EH (cell line): ENCODE data around the gene POLK.
"Not testable (repeated sequence)": the region's sequence is repeated elsewhere in the genome, so short reads cannot be mapped to it uniquely, and the experiment has no call there.

ENCODE experiments used
- DNase-seq: peaks from one replicate; pipeline ENCODE4 v3.0.0-alpha.2; 2015; ENCODE audit warnings: low read depth

POLK gene

DNA sequence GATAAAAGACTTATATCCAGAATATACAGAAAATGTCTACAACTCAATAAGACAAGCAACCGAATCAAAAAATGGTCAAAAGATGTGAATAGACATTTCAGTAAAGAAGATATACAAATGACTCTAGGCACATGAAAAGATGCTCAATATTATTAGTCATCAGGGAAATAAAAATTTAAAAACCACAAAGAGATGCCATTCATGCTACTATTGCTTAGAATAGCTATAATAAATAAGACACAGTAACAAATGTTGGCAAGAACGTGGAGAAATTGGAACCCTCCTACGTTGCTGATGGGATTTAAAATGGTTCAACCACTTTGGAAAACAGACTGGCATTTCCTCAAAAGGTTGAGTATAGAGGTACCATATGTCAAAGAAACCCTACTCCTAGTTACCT lies 39.8 kb downstream of the POLK start:
- DNase-seq: peak; percentile 85

DNA sequence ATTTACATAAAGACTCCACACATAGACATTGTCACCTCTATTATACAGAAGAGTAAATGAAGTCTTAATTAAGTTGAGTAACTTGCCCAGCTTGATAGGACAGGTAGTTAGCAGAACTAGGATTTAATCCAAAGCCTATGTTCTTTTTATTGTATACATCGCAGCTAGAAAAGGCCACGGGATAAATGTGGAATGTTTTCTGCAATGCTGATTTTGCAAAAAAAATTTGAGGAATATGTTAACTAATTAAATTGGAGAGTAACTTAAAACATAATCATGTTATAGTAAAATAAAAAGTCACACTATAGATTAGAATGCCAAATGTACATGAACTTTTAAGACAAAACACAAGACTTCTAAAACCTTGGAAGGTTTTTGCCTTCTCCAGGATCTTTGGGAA lies 41.1 kb downstream of the POLK start:
- no peak for DNase-seq

DNA sequence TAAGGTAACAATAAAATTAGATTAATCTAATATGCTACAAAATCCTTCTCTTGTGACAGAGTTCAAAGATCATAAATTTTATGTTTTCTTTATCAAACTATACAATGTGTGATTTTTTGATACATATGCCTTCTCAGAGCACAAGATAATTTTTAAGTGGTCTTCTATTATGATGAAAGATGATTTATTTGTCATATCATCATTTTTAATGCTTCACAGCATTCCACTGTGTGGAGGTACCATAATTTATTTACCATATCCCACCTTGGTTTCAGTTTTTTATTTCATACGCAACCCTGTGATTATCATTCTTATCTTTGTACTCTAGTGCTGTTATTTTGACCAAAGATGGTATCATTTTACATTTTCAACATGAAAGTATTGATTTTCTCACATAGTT lies 41.7 kb downstream of the POLK start:
- DNase-seq: no peak

DNA sequence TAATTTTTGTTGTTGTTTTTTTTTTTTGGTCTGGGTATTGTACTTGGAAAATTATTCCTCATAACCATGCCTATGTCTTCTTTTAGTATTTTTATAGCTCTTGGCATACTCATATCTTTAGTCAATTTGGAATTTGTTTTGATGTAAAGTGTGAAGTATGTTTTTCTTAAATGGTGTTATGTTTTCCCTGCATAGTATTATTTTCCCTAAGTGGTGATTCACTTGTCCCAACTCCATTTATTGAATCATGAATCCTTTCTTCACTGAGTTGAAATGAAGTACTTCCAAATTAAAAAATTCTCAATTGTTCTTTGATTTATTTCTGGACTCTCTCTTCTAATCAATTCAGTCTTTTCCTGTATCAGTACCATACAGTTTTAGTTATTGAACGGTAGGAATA lies 46.5 kb downstream of the POLK start:
- DNase-seq: peak; percentile 18

DNA sequence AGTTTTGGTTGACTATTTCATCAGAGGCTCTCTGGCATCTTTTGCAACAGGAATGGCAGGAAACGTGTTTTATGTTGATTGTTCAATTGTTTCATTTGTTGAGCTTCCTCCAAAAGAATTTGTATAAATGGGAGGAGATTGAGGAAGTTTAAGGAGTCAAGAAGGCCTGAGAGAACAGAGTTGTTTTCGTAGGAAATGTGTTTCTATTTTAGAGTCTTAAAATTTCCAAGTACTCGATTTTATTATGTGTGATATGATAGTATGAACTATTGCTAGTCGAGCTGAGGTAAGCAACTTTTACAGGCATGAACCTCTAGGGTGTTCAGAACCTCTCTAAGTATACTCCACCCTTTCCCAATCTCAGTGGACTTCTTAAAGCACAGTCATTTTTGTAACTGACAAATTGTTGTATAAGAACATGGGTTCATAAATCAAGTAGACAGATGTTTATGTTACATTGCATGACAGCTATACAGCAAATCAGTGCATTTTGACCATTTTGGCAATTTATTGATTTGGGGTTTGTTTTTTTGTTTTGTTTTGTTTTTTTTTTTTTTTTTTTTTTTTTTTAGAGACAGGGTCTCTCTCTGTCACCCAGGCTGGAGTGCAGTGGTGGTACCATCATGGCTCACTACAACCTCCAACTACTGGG lies 47.4 kb downstream of the POLK start:
- DNase-seq: peak; percentile 40

DNA sequence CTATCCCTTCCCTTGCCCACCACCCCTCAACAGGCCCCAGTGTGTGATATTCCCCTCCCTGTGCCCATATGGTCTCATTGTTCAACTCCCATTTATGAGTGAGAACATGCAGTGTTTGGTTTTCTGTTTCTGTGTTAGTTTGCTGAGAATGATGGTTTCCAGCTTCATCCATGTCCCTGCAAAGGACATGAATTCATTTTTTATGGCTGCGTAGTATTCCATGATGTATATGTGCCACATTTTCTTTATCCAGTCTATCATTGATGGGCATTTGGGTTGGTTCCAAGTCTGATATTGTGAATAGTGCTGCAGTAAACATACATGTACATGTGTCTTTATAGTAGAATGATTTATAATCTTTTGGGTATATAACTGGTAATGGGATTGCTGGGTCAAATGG lies 49.0 kb downstream of the POLK start:
- not testable (repeated sequence) for DNase-seq

DNA sequence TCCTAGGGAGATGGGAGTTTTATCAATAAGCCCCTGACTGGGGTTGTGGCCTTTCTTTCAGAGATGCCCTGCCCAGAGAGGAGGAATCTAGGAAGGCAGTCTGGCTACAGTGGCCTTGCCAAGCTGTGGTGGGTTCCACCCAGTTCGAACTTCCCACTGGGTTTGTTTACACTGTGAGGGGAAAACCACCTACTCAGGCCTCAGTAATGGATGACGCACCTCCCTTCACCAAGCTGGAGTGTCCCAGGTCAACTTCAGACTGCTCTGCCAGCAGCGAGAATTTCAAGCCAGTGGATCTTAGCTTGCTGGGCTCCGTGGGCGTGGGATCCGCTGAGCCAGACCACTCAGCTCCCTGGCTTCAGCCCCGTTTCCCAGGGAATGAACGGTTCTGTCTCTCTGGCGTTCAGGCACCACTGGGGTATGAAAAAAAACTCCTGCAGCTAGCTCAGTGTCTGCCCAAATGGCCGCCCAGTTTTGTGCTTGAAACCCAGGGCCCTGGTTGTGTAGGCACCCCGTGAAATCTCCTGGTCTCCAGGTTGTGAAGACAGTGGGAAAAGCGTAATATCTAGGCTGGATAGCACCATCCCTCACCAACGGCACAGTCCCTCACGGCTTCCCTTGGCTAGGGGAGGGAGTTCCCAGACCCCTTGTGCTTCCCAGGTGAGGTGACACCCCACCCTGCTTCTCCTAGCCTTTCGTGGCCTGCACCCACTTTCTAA lies 54.5 kb downstream of the POLK start:
- peak; percentile 57 for DNase-seq

DNA sequence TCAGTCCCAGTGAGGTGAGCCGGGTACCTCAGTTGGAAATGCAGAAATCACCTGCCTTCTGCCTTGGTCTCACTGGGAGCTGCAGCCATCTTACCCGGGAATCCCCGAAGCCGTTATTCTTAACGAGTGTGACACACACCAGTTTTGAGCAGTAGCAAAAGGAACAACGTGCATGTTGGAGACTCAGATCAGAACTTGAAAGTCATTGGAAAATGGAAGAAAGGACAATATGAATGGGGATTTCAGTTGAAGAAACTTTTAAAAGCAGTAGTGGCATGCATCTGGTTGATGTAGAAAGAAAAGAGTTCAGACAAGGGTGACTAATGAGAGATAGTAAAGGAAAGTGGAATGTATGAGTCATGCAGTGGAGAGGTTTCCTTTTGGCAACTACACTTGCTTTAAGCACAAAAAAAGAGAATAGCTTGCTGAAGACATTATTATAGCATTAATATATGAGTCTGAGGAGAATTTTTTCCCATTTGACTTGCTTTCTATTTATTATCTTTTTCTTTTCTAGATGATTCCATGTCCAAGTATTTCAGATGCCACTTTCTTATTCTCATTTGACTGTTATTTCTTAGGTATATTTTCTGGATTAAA lies 55.1 kb downstream of the POLK start:
- peak; percentile 94 for DNase-seq

DNA sequence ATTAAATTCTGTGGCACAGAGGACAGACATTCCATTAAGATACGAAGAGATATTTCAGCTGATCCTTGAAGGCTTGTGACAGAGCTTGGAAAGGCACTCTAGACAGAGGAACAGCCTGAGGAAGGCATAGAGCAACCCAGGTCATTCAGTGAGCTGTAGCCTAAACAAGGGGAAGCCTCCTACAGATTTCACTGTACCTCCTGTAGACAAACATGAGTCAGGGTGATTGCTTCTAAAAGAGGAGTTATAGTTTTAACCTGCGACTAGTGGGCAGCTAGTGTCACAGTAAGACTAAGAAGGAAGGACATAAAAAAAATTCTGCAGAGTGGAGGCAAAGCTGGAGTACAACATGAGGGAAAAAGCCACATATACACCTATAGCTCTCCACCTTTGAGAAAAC lies 56.0 kb downstream of the POLK start:
- DNase-seq: peak; percentile 62

DNA sequence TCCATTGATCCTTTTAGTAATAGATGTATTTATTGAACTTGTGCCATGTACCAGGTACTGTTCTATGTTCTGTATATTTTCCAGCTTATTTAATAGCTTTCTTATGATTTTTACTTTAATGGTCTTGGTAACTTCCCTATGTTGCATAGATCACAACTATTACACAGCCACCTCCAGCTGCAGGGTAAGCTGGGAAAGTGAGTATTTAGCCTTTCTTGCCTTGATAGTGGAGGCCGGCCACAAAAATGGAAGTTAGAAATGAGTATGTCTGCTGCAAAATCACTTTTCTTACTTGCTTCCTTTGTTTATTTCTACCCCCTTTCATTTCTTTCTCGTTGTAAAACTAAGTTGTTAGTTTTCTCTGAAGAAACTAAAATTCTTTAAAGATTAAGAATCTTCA lies 56.5 kb downstream of the POLK start:
- DNase-seq: no peak

DNA sequence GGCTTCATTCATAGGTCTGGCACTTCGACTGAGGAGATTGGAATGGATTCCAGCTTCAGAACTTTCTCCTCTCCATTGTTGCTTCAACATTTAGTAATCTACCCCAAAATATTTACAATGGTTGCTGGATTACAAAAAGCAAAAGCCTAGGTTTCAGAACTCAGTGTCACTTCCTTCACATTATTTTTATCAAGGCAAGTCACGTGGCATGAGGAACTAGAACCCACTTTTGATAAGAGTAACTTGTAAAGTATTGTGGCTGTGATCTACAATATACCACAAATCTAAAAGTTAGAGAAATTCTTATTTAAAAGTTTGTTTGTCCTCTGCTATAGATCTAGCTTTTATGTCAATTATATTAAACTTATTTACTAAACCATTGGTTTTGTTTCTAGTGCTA lies 59.9 kb downstream of the POLK start:
- no peak for DNase-seq

DNA sequence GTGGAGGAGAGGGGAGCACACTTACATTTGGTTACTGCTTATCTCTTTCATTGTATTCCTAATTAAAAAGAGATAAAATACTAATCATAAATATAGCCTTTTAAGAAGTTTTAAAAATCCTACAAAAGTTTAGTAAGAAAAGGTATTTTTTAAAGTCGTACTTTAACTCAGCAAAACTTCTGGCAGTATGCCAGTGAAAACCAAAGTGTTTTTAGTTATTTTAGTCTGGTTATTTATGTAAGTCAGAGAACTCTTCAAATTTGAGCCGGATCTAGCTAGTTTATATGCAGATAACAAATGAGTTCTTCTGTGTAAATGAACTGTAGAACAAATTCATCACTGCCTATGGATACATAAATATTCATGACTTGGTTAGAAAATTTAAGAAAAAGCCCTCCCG lies 63.1 kb downstream of the POLK start:
- DNase-seq: peak; percentile 4

DNA sequence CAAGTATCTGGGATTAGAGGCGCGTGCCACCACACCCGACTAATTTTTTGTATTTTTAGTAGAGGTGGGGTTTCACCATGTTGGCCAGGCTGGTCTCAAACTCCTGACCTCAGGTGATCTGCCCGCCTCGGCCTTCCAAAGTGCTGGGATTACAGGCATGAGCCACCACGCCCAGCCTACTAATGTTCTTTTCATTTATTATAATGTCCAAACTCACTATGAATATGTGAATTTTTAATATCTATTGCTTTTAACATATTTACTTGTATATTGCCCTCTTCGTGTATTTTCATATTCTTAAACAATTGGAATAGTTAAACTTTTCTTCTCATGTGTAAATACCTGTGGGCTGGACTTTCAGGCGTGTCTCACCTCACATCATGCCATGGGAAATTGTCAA lies 66.6 kb downstream of the POLK start:
- DNase-seq: not testable (repeated sequence)

DNA sequence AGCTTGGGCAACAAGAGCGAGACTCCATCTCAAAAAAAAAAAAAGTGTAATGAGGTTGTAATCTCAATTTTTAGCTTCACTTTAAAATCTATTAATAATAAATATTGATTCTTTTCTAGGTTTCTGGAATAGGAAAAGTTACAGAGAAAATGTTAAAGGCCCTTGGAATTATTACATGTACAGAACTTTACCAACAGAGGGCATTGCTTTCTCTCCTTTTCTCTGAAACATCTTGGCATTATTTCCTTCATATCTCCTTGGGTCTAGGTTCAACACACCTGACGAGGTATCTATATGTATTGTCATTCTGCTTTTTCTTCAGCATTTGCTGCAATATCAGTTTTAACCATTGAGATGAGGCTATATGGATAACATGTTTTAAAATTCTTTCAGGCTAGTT lies 73.0 kb downstream of the POLK start:
- no peak for DNase-seq

DNA sequence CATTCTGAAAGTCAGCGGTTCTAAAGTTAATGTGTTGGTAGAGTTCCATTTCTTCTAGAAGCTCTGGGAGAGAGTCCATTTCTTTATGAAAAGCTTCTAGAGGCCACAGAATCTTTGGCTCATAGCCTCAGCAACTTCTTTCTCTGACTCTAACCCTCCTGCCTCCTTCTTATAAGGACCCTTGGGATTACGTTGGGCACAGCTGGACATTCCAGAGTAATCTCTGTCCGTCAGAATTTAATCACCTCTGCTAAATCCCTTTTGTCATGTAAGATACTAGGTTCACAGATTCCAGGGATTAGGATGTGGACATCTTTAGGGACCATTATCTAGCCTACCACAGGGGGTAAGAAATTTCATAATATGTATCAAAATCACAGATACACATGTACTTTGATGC lies 77.0 kb downstream of the POLK start:
- DNase-seq: no peak

DNA sequence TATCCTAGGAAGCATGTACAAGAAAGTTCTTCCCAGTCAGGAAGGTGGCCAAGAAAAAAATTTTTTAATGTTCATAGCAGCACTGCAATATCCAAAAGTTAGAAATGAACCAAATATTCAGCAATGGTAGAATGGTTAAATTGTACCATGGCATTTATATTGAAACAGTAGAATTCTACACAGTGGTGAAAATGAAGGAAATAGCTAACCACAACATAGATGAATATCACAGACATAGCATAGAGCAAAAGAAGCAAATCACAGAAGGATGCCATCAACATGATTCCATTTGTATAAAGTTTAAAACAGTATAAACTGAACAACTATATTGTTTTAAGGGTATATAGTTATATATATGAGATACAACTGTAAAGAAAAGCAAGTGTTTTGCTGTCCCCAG lies 88.8 kb downstream of the POLK start:
- DNase-seq: no peak

DNA sequence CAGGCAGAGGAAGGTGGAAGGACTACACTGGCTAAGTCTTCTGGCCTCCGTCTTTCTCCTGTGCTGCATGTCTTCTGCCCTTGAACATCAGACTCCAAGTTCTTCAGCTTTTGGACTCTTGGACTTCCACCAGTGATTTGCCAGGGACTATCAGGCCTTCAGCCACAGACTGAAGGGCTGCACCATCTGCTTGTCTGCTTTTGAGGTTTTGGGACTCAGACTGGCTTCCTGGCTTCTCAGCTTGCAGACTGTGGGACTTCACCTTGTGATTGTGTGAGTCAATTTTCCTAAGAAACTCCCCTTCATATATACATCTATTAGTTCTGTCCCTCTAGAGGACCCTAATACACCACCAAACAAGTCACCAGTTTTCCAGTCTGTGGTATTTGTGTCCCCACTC lies 89.9 kb downstream of the POLK start:
- no peak for DNase-seq

DNA sequence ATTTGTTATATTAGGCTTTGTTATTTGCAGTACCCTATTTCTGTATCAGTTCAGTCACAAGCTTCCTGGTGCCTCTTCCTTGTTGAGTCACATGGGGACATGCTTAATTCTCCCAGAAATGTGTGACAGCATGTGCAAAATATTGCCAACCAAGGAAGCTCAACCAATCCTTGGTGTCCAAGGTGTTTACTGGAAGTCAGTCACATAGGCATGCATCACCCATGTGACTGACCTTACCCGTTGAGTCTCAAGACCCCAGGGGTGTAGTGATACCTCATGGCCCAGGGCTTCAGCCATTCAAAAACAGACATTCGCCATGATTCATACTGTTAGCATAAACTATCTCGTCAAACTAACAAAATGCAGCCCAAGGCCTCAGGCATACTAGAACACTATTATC lies 90.3 kb downstream of the POLK start:
- DNase-seq: peak; percentile 84

DNA sequence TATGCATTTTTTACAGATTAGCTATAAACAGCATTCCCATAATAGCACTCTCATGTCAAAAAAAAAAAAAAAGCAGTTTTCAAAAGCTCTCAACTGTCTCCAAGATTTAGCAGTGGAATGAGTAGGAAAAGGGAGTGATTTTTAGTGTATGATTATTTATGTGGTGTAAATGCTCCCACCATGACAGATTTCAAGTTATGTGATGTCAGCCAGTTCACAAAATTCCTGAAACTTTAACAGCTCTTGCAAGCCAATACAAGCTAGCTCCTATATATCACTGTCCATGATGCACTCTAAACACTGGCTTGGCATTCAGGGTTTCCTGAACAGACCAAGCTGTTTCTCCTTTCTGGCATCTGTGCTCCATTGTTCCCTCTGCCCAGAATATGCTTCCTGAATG lies 91.7 kb downstream of the POLK start:
- DNase-seq: peak; percentile 84

DNA sequence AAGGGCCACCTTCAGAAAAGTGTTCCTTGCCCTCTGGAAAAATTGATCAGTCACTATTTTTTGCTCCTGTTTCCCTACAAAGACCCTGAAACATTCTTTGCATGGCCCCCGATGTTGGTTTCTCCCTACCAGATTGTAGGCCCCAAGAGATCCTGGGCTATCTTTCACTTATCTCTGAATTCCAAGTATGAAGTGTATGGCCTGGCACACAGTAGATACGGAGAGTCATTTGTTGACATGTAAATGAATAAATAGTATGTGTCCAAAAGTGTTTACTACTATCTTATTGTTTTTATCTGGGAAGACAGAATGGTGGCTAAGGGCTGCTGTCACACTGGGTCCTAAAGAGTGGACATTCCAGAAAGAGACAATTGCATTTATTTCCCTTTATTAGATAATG lies 92.1 kb downstream of the POLK start:
- DNase-seq: no peak

DNA sequence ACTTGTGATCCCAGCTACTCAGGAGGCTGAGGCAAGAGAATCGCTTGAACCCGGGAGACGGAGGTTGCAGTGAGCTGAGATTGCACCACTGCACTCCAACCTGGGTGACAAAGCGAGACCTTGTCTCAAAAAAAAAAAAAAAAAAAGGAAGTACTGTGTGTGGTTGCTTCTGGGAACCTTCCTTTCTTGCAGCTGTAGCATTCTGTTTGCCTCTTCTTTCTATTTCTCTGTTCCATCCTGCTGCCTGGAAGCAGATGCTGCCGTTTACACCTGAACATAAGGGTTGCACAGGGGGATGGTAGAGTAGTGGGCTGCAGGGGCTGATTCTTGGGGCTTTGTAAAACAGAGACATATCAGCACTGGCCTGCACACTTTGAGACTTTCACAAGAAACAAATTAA lies 95.7 kb downstream of the POLK start:
- not testable (repeated sequence) for DNase-seq

DNA sequence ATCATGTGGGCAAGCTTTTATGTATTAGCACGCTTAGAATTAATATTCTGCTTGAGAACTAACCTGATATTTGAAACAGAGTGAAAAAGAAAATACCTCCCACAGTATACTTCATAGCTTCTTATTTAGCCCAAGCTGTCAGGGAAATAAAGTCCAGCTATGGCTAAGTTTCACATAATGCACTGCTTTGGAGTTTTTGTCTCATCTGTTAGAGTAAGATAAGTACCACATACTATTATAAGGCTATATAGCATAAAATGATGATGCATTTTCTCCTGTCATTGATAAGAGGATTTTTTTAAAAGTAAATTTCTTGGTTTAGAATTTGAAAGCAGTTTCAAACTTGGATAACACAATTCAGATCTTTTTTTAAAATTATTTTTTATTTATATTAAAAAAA lies 97.2 kb downstream of the POLK start:
- DNase-seq: no peak

DNA sequence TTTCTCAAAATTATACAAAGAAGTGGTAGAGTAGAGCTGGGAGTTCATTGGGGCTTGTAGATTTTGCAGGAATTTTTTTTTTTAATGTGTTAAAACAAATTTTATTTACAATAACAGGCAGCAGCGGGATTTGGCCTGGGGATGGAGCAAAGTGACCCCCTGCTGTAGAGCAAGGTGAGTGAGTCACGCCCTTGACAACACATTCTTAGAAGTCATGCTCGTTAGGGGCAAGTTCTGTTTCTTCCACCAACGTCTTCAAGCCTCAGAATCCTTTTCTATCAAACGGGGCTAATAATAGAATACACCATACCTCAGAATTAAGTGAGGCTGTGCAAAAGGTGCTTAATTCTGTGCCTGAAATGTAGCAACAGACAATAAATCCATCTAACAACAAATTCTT lies 98.5 kb downstream of the POLK start:
- DNase-seq: no peak

DNA sequence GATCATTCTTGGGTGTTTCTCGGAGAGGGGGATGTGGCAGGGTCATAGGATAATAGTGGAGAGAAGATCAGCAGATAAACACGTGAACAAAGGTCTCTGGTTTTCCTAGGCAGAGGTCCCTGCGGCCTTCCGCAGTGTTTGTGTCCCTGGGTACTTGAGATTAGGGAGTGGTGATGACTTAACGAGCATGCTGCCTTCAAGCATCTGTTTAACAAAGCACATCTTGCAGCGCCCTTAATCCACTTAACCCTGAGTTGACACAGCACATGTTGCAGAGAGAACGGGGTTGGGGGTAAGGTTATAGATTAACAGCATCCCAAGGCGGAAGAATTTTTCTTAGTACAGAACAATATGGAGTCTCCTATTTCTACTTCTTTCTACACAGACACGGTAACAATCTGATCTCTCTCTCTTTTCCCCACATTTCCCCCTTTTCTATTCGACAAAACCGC lies 99.2 kb downstream of the POLK start:
- not testable (repeated sequence) for DNase-seq
